ENCODE data around the gene NR6A1. TPM values are rescaled to one million over a fixed set of nuclear protein-coding genes. Genes with fewer than 3 reads are reported as not detected.

The NR6A1 gene
- total RNA-seq, 2 experiments from 2014 or later = not detected

DNA sequence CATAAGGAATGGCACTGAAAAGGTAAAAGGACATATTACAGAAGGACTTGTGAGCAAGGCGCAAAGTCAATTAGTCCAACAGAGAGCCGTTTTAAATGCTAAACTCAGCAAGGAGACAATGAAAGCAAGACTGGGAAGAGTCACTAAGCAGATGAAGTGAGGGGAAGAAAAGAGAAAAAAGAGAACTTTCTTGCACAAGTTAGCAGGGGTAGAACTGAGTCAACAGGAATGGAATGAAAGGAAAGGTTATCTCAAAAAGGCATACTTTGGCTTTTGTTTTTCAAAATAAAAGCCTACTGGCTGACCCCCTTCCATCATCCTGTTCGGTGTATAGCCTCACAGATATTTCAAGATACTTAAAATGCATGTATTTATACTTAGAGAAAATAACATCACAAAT, 75.0 kb downstream of the NR6A1 start:
- H3K4me1 Mint-ChIP-seq (ENCODE audit: low read depth) = no peaks in the 10 kb centered on the region
- intact Hi-C loops (cut with DNase I, micrococcal nuclease) = no loop called here
- Histone ChIP-seq H3K36me3 (ENCODE audit: insufficient read depth, low read length) (no peaks in the 10 kb centered on the region), H3K4me3 (ENCODE audit: low read length) (no peak overlapping the region), H3K27me3 (ENCODE audit: control insufficient read depth in 1 of 2, insufficient read depth in 2 of 2, low read length in 2 of 2) (no peaks in the 10 kb centered on the region), H3K9me3 (ENCODE audit: control insufficient read depth in 1 of 2, insufficient read depth in 1 of 2, low read length in 2 of 2) (no peaks in the 10 kb centered on the region), H3K4me1 (ENCODE audit: insufficient read depth, low read length) (no peaks in the 10 kb centered on the region), H3K27ac (ENCODE audit: low read depth in 1 of 2, low read length in 2 of 2) (no peak overlapping the region)
- TF ChIP-seq, protein P1, sequence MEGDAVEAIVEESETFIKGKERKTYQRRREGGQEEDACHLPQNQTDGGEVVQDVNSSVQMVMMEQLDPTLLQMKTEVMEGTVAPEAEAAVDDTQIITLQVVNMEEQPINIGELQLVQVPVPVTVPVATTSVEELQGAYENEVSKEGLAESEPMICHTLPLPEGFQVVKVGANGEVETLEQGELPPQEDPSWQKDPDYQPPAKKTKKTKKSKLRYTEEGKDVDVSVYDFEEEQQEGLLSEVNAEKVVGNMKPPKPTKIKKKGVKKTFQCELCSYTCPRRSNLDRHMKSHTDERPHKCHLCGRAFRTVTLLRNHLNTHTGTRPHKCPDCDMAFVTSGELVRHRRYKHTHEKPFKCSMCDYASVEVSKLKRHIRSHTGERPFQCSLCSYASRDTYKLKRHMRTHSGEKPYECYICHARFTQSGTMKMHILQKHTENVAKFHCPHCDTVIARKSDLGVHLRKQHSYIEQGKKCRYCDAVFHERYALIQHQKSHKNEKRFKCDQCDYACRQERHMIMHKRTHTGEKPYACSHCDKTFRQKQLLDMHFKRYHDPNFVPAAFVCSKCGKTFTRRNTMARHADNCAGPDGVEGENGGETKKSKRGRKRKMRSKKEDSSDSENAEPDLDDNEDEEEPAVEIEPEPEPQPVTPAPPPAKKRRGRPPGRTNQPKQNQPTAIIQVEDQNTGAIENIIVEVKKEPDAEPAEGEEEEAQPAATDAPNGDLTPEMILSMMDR (IDR thresholded peaks at IDR 0.05) = no peak
- H3K9me3 Mint-ChIP-seq = no peaks in the 10 kb centered on the region
- no peak overlapping the region for H3K4me3 Mint-ChIP-seq
- no peak overlapping the region for H3K27ac Mint-ChIP-seq
- ATAC-seq (ENCODE audit: poor library complexity) (no peak), DNase-seq (no peak)
- ChIA-PET POLR2A (no interaction called here), CTCF (no interaction called here)
- H3K27me3 Mint-ChIP-seq = no peaks in the 10 kb centered on the region
- no peaks in the 10 kb centered on the region for H3K36me3 Mint-ChIP-seq (ENCODE audit: low read depth)

DNA sequence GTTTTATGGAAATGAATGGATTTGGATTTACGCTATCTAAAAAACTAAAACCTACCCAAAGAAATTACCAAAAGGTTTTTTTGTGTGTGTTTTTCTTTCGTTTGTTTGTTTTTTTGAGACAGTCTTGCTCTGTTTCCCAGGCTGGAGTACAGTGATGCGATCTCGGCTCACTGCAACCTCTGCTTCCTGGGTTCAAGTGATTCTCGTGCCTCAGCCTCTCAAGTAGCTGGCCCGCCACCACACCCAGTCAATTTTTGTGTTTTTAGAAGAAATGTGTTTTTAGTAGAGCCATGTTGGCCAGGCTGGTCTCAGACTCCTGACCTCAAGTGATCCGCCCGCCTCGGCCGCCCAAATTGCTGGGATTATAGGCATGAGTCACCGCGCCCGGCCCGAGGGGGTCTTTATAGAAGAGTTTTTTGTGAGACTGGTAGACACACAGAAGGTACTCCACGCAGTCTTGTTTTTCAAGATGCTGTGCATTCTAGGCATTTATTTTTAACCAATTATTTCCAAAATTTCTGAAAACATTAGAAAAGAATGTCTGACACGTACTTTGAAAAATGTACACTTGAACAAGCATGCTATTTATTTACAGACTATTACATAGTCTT, 75.7 kb downstream of the NR6A1 start:
- TF ChIP-seq, protein P1 (IDR thresholded peaks at IDR 0.05) = no peak
- H3K36me3 Mint-ChIP-seq (ENCODE audit: low read depth) = no peaks in the 10 kb centered on the region
- no peak overlapping the region for H3K4me3 ChIP-seq (ENCODE audit: low read length)
- no peaks in the 10 kb centered on the region for H3K27me3 Mint-ChIP-seq
- ATAC-seq (ENCODE audit: poor library complexity) (no peak), DNase-seq (no peak)
- no peak overlapping the region for H3K27ac Mint-ChIP-seq
- H3K27ac ChIP-seq (ENCODE audit: low read depth in 1 of 2, low read length in 2 of 2) = no peak overlapping the region
- CTCF ChIA-PET = no interaction called here
- H3K4me3 Mint-ChIP-seq = no peak overlapping the region
- POLR2A ChIA-PET = no interaction called here
- H3K9me3 ChIP-seq (ENCODE audit: control insufficient read depth in 1 of 2, insufficient read depth in 1 of 2, low read length in 2 of 2) = no peaks in the 10 kb centered on the region
- no peaks in the 10 kb centered on the region for H3K27me3 ChIP-seq (ENCODE audit: control insufficient read depth in 1 of 2, insufficient read depth in 2 of 2, low read length in 2 of 2)
- H3K9me3 Mint-ChIP-seq = no peaks in the 10 kb centered on the region
- intact Hi-C loops (cut with DNase I, micrococcal nuclease) = no loop called here
- no peaks in the 10 kb centered on the region for H3K36me3 ChIP-seq (ENCODE audit: insufficient read depth, low read length)
- no peaks in the 10 kb centered on the region for H3K4me1 ChIP-seq (ENCODE audit: insufficient read depth, low read length)
- no peaks in the 10 kb centered on the region for H3K4me1 Mint-ChIP-seq (ENCODE audit: low read depth)

DNA sequence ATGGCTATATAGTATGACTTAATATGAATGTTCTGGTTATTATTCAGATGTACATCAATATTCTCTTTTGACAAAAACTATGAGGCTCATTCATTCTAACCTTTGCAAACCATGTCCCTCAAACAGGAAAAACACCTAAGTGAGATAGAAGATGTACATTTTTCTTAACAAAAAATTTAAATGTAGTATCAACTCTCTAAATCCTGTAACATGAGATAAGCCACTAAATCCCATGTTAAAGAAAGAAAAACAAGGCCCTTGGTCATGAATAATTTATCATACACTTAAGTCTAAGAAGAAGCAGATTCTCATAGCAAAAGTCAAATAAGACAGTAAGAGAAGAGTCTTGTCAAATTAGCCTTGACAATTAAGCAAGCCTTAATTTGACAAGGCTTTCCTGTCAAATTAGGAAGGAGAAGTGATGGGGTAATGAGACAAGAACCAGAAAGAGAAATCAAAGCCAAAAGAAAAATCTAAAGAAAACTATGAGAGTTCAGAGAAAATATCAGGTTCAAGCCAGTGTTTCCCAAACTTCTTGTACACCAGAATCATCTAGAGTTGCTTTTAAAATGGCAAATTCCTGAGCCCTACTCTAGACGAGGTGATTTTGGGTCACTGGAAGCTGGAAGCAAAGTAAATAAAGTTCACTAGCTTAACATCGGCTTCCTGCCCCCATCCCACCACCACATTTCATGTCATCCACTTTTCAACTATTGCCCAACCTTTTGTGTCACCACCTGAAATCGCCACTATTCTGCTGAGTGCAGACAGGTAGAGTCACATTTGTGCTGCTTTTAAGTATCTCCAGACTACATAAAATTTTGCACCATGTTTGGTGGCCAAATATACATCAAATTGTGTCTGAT, 76.5 kb downstream of the NR6A1 start:
- DNase-seq (no peak), ATAC-seq (ENCODE audit: poor library complexity) (no peak)
- ChIA-PET CTCF (interaction anchor here (0.9 kb wide), 1 partner anchor 17 kb away, joined by 3 read pairs; no protein-coding TSS in a partner anchor), POLR2A (no interaction called here)
- H3K4me3 Mint-ChIP-seq = no peak overlapping the region
- no peak overlapping the region for H3K4me3 ChIP-seq (ENCODE audit: low read length)
- H3K4me1 ChIP-seq (ENCODE audit: insufficient read depth, low read length) = no peaks in the 10 kb centered on the region
- H3K9me3 ChIP-seq (ENCODE audit: control insufficient read depth in 1 of 2, insufficient read depth in 1 of 2, low read length in 2 of 2) = no peaks in the 10 kb centered on the region
- TF ChIP-seq, protein P1 (IDR thresholded peaks at IDR 0.05) = no peak
- no peaks in the 10 kb centered on the region for H3K9me3 Mint-ChIP-seq
- intact Hi-C loops (cut with DNase I, micrococcal nuclease) = no loop called here
- H3K27me3 ChIP-seq (ENCODE audit: control insufficient read depth in 1 of 2, insufficient read depth in 2 of 2, low read length in 2 of 2) = no peaks in the 10 kb centered on the region
- H3K27ac ChIP-seq (ENCODE audit: low read depth in 1 of 2, low read length in 2 of 2) = no peak overlapping the region
- H3K36me3 Mint-ChIP-seq (ENCODE audit: low read depth) = no peaks in the 10 kb centered on the region
- no peaks in the 10 kb centered on the region for H3K36me3 ChIP-seq (ENCODE audit: insufficient read depth, low read length)
- H3K27me3 Mint-ChIP-seq = no peaks in the 10 kb centered on the region
- H3K4me1 Mint-ChIP-seq (ENCODE audit: low read depth) = no peaks in the 10 kb centered on the region
- no peak overlapping the region for H3K27ac Mint-ChIP-seq
